Posterior cingulate gyrus (tissue), 11 donors: ENCODE measurements around the gene ZBED6.
"Not testable (repeated sequence)": the region's sequence is repeated elsewhere in the genome, so short reads cannot be mapped to it uniquely, and the experiment has no call there.

Source experiments
- DNase-seq, 10 donors: peaks; one replicate each; pipeline versions ENCODE4 v3.0.0 to v3.0.0-alpha.2; 2020 to 2021; ENCODE audit warnings: mixed read lengths in 3 of 10
- intact Hi-C: fragments of 100-400 bp; cut with DNase I; formaldehyde crosslinking; loops from one replicate; pipeline ENCODE4 v1.15.1; 2023

The ZBED6 gene

DNA sequence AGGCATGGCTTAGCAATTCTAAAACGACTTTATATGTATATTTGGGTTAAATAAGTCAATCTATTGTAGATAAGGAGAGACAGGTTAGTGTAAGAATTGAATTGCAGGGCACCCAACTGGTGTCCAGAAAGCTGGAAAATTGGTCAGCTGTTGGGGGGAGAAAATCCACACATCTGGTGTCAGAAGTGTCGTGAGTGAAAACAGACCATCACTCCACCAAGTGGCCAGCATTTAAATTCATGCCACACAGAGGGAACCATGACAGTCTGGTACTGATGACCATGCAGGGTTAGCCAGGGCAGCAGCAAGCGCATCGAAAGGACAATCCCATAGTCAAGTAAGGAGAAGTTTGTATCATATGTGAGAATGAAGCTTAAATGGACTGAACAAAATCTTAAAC is 18.8 kb upstream of the ZBED6 start:
- peak in 4 of 10 donors; percentile 23 to 82 (median 42) for DNase-seq
- intact Hi-C loops = loop anchor here (10.0 kb wide), 1 partner anchor 152 kb away; the partner anchor contains the start of gene ATP2B4

DNA sequence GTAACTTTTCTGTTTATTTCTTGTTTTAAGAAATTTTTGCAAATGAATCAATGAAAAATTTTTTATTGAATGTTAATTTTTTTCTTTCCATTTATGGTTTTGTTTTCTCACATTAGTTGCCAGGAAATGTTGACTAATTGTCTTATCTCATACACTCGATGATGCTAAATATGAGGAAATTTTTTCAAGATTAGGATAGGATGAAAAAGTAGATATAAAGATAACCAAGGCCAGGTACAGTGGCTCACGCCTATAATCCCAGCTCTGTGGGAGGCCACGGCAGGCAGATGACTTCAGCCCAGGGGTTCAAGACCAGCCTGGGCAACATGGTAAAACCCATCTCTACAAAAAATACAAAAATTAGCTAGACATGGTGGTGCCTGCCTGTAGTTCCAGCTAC is 17.8 kb upstream of the ZBED6 start:
- no peak for DNase-seq
- intact Hi-C loops = loop anchor here (10.0 kb wide), 1 partner anchor 153 kb away; the partner anchor contains the start of gene ATP2B4

- intact Hi-C loops = loop anchor here (10.0 kb wide), 1 partner anchor 153 kb away; the partner anchor contains the start of gene ATP2B4
Observed at GRCh38 chr1:203778146-203778545, 17.3 kb upstream of the ZBED6 start.

GRCh38 chr1:203778789-203779188 is 16.6 kb upstream of the ZBED6 start:
- intact Hi-C loops = loop anchor here (10.0 kb wide), 1 partner anchor 154 kb away; the partner anchor contains the start of gene ATP2B4
- no peak for DNase-seq

More at GRCh38 chr1:203778146-203778545, 17.3 kb upstream of the ZBED6 start:
- DNase-seq = no peak

- intact Hi-C loops = no loop called here
- DNase-seq = peak in 1 of 10 donors; percentile 11
Observed at GRCh38 chr1:203781962-203782361, 13.5 kb upstream of the ZBED6 start.

- no peak for DNase-seq
- intact Hi-C loops = no loop called here
Observed at GRCh38 chr1:203789966-203790365, 5.5 kb upstream of the ZBED6 start.

DNA sequence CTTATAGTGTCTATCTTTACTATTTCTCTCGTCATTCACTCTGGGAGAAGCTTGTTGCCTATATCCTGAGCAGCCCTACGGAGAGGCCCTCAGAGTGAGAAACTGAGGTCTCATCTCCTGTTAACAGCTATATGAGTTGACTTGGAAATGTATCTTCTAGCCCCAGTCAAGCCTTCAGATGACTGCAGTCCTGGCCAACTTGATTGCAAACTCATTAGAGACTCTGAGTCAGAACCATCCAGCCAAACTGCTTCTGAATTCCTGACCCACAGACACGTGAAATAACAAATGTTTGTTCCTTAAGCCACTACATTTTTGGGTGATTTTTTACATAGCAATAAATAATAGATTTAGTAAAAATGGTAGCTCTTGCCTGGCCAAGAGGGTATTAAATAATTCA is 3.9 kb upstream of the ZBED6 start:
- intact Hi-C loops = no loop called here
- DNase-seq = no peak

GRCh38 chr1:203792486-203792885 is 2.9 kb upstream of the ZBED6 start:
- intact Hi-C loops = no loop called here
- DNase-seq = no peak

DNA sequence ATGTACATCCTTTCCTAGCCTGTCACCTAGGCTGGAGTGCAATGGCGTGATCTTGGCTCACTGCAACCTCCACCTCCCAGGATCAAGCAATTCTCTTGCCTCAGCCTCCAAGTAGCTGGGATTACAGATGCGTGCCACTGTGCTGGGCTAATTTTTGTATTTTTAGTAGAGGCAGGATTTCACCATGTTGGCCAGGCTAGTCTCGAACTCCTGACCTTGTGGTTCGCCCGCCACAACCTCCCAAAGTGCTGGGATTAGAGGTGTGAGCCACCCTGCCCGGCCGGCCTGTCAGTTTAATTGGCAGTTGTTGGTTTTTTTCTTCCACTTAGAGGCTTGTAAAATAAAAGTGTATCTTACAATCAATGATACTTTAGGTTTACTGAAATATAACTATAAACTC is 1.9 kb upstream of the ZBED6 start:
- intact Hi-C loops, DNase-seq: not testable (repeated sequence)

- no peak for DNase-seq
- intact Hi-C loops = loop anchor here (5.0 kb wide), 1 partner anchor 67 kb away; the partner anchor contains the start of gene SNRPE
Observed at GRCh38 chr1:203794764-203795440, 521 bp upstream of the ZBED6 start.

- intact Hi-C loops = loop anchor here (5.0 kb wide), 1 partner anchor 66 kb away; the partner anchor contains the start of gene SNRPE
- DNase-seq = peak in 1 of 10 donors; percentile 9
Observed at GRCh38 chr1:203796236-203796605, 798 bp downstream of the ZBED6 start.

- intact Hi-C loops = loop anchor here (5.0 kb wide), 1 partner anchor 65 kb away; the partner anchor contains the start of gene SNRPE
- DNase-seq = no peak
Observed at GRCh38 chr1:203797216-203797615, 1.8 kb downstream of the ZBED6 start.

GRCh38 chr1:203797948-203798655 is 2.7 kb downstream of the ZBED6 start:
- DNase-seq = no peak
- intact Hi-C loops = loop anchor here (5.0 kb wide), 1 partner anchor 64 kb away; the partner anchor contains the start of gene SNRPE

DNA sequence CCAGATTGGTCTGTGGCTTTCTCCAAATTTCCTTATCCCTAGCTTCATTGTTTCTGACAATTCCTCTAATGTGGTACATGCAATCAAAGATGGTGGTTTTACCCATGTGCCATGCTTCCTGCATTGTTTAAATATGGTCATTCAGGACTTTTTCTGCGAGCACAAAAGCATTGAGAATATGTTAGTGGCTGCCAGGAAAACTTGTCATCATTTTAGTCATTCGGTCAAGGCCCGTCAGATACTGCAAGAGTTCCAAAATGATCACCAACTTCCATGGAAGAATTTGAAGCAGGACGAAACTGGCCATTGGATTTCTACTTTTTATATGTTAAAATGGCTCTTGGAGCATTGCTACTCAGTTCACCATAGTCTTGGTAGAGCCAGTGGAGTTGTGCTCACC is 3.7 kb downstream of the ZBED6 start:
- intact Hi-C loops = loop anchor here (5.0 kb wide), 1 partner anchor 63 kb away; the partner anchor contains the start of gene SNRPE
- no peak for DNase-seq

- no peak for DNase-seq
- intact Hi-C loops = loop anchor here (5.0 kb wide), 1 partner anchor 62 kb away; the partner anchor contains the start of gene SNRPE
Observed at GRCh38 chr1:203799971-203800370, 4.5 kb downstream of the ZBED6 start.

GRCh38 chr1:203805689-203806088 is 10.3 kb downstream of the ZBED6 start:
- intact Hi-C loops = no loop called here
- no peak for DNase-seq

GRCh38 chr1:203807196-203807595 is 11.8 kb downstream of the ZBED6 start:
- intact Hi-C loops = no loop called here
- no peak for DNase-seq

- intact Hi-C loops = no loop called here
- DNase-seq = no peak
Observed at GRCh38 chr1:203813581-203814341, 18.3 kb downstream of the ZBED6 start.

DNA sequence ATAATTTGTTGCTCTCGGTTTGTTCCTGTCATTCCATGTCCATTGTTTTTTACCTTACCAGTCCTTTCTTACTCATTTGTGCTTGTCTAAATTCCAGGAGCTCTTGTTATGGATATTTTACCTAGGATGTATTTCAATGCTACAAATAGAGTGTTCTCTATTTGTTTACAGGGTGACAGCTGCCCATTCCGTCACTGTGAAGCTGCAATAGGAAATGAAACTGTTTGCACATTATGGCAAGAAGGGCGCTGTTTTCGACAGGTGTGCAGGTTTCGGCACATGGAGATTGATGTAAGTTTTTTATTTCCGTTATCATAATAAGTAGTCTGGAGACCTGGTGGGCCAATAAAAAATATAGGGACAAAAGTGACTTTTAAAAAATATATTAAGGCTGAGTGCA is 23.0 kb downstream of the ZBED6 start:
- intact Hi-C loops = no loop called here
- DNase-seq = no peak

DNA sequence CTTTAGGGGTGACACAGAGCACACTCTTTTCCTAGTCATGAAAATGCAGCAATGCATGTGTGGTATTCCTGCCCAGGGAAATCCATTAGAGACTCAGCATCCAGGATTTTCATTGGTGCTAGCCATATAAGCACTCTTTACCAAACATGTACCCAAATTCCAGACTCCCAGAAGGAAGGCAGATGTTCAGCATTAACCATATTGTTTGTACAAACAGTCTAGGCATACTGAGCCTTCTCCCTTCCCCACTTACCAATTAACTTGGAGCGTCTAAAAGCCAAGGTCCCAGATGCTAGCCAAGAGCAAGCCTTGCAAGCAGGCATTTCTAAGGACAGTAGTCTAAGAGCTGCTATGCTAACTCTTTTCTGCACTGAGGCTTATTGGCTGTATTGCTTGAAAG is 27.9 kb downstream of the ZBED6 start:
- intact Hi-C loops = no loop called here
- no peak for DNase-seq

DNA sequence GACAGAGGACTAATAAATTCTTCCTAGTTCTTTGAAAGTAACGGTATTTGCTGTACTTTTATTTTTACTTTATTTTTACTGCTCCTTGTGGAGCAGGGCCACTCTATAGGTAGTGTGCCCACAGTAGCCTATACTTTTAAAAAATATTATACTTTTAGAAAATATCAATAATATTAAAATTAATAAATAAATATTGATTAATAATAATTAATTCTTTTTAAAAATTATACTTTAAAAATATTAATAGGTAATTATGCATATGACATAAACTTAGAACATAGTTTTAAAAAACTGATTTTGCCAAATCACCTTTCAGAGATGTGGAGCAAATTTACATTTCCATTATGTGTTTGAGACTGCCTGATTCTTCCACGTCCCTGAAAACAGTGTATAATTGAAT is 30.8 kb downstream of the ZBED6 start:
- DNase-seq = no peak
- intact Hi-C loops = no loop called here
